Stimulated activated CD4-positive, alpha-beta T cell treated with anti-CD3 and anti-CD28 coated beads, Interleukin-1b, Interleukin-23, amount 100 ng/mL, for 24 hours (primary cell): ENCODE data around the gene PCNX1.
A peak's percentile ranks its signal among the peaks of the same experiment; 100 is the strongest.

Experiments
- DNase-seq, 4 experiments: peaks; one replicate each; pipeline ENCODE4 v3.0.0-alpha.2; 2020; ENCODE audit warnings: low read depth in 4 of 4, low spot score in 1 of 4

PCNX1 gene

DNA sequence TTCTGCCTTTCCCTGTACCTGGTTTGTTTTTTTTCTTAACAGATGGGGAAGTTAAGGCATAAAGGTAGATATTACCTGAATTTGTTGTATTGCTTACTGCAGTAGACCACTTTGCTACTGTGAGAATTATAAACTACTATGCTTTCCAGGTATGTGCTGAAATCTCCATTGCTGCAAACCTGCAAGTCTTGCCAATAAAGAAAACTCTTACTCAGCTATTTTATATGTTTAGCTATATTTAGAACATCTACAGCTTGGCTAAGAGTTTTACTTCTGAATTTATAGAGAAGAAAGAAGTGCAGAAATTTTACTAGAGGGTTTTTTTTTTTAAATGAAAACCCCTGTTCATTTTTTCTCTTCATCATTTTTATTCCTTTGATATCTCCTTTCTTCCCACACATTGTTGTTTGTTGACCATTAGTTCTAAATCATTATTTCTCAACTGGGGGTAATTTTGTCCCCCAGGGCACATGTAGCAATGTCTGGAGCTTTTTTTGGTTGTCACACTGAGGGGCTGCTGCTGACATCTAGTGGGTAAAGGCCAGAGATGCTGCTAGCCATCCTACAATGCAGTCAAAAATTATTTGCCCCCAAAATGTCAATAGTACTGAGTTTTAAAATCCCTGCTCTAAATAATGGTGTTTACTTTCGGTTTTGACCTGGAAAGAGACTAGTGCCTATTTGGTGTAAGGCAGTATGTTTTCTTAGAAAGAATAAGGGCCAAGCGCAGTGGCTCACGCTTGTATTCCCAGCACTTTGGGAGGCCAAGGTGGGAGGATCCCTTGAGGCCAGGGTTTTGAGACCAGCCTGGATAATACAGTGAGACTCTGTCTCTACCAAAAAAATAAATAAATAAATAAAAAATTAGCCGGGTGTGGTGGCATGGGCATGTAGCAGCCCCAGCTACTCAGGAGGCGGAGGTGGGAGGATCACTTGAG, 48.6 kb downstream of the PCNX1 start:
- no peak for DNase-seq

DNA sequence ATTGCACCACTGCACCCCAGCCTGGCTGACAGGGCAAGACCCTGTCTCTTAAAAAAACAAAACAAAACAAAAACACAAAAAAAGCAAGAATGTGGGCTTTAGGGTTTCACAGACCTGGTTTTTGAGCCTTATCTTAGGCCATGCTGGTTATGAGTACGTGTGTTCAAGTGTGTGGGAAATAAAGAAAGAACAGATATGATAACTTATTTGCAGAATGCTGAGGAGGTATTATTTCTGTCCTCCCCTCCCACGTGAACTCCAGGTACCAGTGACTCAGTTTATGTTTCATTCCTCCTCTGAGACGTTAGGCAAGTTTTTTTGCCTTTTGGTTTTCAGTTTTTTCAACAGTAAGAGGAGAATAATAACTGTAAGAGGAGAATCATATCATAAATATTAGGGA, 49.3 kb downstream of the PCNX1 start:
- DNase-seq: no peak

DNA sequence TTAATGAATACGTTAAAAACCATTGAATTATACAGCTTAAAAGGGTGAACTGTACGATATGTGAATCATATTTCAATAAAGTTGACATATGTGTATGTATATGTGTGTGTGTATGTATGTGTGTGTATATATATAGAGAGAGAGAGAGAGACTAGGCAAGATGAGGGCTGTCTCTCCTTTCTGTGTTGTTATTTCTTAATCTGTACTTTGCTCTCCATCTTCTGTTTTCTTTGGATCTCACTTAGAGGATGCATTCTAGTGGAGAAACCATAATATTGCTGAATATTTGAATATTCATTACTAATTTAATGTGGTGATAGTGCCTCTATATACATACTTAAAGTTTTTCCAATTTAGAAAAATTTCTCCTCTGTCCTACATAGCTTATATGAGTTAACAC, 50.5 kb downstream of the PCNX1 start:
- DNase-seq: no peak

DNA sequence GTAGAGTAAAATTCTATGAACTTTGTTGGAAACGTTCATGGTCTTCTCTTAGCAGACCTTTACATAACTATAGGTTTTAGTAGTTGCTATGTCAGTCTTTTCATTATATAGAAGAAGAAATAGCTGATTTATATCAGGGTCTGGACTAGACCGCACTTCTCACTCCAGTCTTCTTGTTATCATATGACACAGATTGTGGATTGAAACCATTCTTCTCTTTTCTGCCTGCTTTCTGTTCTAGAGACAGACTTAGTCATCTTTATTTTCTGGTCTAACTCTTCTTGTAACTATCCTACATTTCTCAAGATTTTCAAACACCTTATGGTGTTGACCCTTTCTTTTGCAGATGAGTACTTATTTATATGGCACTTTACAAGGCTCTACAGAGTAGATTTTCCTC, 55.7 kb downstream of the PCNX1 start:
- no peak for DNase-seq

DNA sequence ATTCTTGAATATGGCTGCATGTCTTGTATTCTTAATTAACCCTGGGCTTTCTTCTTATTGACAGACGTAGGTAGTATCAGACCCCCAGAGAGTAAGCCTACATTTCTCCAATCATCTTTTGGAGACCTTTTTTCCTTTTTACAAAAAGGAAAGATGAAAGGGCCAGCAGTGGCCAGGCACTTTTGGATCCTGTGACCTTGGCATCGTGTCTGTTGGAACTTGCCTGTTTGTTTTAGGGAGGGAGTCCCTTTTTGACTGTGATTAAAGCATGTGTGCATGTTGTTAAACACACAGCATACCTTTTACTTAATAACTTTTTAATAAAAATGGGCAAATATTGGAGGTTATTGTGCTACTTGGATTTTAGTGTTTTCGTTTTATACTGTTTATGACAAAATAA, 57.2 kb downstream of the PCNX1 start:
- DNase-seq: no peak

DNA sequence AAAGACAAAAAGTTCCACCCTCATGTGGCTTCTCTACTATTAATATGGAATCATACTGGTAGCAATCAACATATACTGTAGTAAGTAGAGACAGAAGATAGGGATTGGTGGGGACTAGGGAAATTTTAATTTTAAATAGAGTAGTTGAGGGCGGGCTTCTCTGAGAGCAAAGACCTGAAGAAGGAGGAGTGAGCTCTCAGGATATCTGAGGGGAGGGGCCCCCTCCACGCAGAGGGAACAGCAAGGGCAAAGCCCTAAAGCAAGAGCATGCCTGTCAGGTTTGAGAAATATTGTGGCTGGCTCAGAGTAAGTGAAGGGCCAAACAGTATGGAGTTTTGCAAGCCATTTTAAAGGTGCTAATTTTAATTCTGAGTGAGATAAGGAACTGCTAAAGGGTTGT, 64.3 kb downstream of the PCNX1 start:
- DNase-seq: no peak

DNA sequence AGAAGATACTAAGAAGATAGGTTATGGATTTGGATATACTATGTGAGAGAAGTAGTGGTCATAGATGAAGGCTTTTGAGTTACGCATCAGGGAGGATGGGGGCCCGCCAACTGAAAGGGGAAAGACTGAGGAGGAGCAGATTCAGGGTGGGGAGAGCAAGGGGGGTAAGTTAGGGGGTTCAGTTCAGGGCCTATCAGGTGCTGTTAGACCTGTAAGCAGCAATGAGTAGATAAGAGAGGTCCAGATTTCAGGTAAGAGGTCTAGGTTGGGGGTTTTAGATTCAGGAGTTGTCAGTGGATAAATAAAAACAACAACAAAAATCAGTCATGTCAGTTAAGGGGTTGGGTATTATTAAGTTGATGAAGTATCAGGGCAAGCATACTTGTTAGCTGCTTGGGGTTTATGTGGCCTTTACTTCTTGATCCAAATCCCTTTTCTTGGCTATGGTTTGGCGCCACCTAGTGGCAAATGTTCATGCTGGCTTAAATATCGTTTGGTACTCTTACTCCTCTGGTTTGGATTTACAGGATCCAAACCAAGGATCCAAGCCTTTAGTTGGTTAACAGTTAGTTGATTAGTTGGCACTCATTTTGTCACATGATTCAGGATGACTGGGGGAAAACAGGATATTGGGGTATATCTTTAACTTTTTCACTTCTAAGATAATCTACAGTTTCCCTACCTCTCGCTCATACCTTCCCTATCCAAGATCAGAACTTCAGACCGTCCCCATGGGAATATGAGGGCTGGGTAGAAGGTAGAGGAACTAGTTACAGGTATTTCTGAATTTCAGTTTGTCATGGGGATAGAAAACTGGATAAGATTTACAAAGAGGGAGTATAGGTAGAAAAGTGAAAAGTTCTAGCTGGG, 65.1 kb downstream of the PCNX1 start:
- DNase-seq: peak; percentile 71 to 87 (median 79)

DNA sequence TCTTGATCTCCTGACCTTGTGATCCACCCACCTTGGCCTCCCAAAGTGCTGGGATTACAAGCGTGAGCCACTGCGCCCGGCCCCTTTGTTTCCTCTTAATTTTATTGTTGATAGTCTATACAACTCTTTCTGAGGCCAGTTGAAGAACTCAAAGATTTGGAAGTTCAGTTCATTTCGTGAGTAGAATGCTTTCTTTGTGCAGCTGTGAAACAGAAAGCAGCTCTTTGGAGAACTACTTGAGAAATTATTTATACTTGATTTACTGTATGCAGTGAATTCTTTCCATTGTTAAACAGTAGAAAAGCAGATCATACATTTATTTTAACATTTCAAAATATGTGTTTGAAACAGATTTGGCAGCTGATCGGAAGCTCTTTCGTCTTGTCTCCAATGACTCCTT, 69.3 kb downstream of the PCNX1 start:
- DNase-seq: no peak

DNA sequence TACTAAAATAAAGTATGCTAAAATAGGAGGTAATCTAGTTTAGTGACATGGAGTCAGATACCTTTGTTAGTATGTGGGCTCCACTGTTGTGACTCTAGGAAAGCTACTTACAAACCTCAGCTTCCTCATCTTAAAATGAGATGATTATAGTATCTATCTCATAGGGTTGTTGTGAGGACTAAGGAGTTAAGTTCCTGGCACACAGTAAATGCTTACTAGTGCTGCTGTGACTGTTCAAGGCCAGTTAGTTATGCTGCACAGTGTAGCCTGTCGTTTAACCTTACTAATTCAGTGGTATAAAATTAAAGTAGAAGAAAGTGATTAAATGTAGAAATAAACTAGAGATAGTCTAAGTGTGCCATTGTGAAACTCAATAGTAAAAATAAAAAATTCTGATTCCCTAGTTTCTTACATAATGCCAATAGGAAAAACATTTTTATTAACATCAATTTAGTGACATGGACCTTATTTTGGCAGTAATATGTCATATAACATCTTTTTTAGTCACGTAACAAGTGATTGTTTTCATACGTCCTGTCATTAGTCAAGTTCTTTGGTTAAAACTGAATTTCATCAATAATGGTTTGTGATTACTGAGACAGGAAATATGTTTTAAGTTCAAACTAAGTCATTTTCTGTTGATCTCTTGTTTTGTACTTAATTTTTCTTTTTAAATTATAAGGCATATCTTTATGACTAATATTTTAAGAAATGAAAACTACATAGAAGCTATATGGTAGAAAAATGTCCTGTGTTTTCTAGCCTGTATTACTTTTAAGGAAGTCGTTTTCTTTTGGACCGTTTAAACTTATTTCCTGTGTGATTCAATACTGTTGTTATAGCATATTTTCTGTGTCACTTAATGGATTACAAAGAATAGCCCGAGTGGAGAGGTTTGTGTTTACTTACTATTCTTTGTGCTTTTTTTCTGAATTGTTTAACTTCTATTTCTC, 74.0 kb downstream of the PCNX1 start:
- DNase-seq: no peak

DNA sequence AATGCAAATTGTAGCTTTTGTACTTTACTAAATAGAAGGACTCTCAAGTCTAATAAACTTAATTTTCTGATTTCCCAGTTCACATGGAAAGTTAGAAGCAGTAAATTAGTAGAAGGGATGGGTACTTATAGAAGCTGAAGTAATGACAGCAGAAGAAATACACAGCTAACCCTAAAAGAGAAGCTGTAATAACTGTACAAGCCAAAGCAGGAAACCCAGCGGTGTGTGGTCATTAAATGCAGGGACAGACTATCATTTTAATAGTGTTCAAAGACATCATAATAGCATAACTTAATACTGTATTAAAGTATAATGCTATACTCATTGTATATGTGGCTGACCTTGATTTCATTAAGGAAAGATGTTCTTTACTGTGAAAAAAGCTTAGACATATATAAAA, 74.9 kb downstream of the PCNX1 start:
- no peak for DNase-seq

DNA sequence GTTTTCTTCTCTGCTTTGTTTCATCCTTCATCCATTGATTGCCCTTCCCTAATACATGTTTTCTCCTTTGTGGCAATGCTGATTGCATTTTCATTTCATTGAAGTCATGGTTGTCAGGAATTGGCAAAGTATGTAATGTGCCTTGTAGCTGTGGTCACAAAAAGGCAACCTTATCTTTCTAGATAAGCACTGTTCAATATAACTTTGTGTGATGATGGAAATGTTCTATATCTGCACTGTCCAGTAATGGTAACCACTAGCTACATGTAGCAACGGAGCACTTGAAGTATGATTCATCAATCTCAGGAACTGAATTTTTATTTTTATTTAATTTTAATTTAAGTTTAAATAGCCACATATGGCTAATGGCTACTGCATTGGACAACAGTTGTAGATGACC, 79.8 kb downstream of the PCNX1 start:
- no peak for DNase-seq

DNA sequence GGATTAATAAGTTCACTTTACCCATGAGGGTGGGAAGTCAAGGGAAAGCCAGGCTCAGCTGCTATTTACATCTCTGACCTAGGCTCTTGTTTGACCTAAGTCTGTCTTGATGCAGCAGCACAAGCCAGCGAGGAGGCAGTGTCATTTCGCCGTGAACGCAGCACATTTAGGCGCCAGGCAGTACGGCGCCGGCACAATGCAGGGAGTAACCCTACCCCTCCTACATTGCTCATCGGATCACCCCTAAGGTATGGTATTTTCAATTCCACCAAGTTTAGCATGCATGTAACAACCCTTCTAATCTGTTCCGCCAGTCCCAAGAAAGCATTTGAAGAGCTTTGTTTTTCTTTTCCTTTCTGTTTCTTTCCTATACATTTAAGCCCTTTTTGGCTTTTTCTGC, 81.2 kb downstream of the PCNX1 start:
- DNase-seq: no peak

DNA sequence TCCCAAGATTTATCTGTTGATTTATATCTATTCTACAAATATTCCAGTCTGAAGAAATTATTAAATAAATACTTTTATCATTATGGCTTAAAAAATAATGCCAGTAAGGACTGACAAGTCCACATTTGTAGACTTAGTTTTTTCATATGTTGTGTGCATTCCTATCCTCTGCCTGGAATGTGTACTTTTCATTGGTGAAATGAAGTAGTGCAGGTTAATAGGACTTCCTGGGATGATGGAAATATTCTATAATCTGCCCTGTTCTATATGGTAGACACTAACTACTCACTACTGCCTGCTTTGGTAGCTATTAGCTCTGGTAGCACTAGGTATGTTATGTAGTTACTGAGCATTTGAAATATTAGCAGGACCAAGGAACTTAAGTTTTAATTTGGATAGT, 86.7 kb downstream of the PCNX1 start:
- no peak for DNase-seq

DNA sequence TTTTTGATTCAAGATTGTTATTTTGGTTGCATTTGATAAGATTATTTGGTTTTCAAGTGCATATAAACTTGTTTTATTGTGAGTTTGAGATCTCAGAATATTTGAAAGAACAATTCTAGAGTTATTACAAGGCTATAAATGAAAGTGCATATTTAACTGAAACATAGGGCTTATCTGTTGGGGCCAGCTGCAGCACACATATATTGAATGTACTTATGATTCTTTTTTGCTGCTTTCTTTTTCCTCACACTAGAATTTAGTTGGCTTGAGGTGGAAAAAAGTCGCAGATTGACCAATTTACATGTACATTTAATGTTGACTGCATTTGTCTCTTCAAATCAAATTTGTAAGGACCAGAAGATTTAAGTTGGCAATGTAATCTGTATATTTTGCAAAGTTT, 88.0 kb downstream of the PCNX1 start:
- no peak for DNase-seq

DNA sequence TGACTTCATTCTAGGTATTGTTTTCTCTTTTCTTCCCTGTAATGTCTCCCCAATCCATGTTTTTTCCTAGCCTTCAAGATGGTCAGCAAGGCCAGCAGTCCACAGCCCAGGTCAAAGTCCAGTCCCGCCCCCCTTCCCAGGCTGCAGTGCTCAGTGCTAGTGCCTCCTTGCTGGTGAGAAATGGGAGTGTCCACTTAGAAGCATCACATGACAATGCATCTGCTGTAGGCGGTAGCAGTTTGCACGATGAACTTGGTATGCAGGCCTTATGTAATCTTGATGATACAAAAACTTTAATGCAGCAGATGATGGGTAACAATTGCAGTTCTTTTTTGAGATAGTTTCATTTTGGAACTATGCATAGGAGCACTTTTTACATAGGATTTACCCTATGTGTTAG, 88.4 kb downstream of the PCNX1 start:
- no peak for DNase-seq

DNA sequence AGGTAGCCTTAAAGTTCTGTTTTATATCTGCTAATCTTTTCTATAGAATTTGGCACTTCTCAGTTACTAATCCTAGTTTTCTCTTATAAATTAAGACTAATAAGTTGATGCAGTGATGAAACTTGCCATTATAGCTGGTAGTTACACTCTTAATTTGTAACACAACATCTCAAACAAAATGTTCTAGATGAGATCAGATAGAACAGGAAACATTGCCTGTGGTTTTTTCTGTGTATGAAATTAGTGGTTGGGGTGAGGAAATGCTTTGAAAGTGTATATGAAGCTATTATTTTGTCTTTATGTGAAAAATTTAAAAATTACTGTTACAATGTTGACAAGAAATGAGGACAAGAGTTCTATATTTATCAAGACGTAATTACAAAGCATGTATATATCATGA, 91.9 kb downstream of the PCNX1 start:
- no peak for DNase-seq

DNA sequence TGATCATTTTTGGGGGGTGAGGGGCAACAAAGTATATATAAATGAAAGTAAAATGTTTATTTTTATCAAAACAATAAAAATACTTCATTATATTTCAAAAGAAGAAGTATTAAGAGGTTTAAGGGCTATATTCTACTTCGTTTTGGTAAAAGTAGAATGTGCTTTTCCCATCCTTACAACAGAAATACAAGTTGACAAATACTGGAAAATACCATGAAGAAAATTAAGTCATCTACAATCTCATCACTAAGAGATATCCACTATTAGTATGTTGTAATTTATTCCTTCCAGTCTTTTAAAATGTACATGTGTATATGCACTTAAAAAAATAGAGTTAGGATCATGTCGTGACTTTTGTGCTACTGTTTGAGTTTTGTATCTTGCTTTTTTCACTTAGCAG, 92.8 kb downstream of the PCNX1 start:
- no peak for DNase-seq

DNA sequence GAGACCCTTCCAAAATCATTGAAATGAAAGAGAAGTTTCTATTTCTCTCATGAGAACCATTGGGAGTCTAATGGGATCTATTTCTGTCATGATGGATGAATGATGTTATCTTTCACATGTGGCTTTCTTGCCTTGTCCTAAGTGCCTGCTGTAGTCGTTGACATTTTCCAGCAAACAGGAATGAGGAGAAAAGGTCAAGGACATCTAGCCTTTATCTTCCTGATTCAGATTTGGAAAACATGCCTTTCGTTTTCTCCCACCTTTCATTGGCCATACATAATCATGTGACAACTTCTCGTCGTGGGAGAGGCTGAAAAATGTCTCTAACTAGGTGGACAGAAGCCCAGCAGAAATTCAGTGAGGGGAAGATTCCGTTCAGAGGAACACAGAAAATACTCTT, 94.5 kb downstream of the PCNX1 start:
- DNase-seq: no peak

DNA sequence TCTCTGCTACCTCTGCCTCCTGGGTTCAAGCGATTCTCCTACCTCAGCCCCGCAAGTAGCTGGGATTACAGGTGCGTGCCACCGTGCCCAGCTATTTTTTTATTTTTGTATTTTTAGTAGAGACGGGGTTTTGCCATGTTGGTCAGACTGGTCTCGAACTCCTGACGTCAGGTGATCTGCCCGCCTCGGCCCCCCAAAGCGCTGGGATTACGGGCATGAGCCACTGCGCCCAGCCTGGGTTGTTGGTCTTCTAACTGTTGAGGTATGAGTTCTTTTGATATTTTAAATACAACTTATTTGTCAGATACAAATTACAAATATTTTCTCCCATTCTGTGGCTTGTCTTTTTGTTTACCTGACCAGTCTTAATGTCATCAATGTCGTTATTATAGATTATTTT, 95.9 kb downstream of the PCNX1 start:
- DNase-seq: no peak

DNA sequence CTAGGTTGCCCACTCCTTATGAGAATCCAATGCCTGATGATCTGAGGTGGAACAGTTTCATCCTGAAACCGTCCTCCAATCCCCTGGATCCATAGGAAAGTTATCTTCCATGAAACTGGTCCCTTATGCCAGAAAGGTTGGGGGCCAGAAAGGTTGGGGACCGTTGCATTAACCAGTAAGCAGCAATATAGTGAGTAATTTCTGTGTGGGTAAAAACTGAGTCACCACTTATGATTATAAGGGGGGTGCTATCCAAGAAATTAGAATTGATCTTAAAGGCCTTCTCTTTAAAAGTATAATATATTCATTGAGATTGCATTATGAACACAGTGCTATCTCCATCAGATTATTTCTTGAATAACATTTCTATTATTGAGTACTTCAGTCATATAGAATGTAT, 97.2 kb downstream of the PCNX1 start:
- no peak for DNase-seq

DNA sequence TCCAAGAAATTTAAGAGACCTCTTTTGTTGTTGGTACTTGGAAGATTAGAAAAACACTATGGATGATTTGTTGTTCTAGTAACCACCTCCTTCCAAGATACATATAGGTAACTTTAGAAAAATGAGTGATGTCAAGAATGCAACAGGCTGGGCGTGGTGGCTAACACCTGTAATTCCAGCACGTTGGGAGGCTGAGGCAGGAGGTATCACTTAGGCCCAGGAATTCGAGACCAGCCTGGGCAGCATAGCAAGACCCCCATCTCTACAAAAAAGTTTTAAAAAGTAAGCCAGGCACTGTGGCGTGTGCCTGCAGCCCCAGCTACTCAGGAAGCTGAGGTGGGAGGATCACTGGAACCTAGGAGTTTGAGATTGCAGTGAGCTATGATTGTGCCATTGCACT, 97.8 kb downstream of the PCNX1 start:
- no peak for DNase-seq
